IMR-90 (cell line): ENCODE results near the gene ABCG4. TPM values are rescaled to one million over a fixed set of nuclear protein-coding genes. Genes with fewer than 3 reads are reported as not detected.

Source experiments
- ATAC-seq: fragments of 200-7000 bp; cut with Tn5 transposase; 2 replicates; pipeline ENCODE4 v1.9.1; 2020; ENCODE audit warnings: low read depth, mild to moderate bottlenecking, moderate library complexity
- BruUV-seq: library from RNA; stranded (reverse); fragments of 400-500 nt; replicated peaks from 2 replicates; lab custom pipeline; 2021; lab: Mats Ljungman, UMichigan
- CTCF ChIA-PET: fragments of 300-600 bp; formaldehyde crosslinking; extraction: SDS; loops from one replicate; lab custom pipeline; 2021; ENCODE audit warnings: antibody characterized with exemption; lab: Yijun Ruan, JAX
- POLR2A ChIA-PET: fragments of 300-600 bp; sonication (Branson Sonifier 250); formaldehyde crosslinking; loops from one replicate; lab custom pipeline; 2022; ENCODE audit warnings: antibody characterized with exemption; ENCODE audit not compliant: unreplicated experiment; lab: Charles Lee
- DNase-seq: peaks from one replicate; pipeline ENCODE4 v3.0.0; 2013
- H2AFZ ChIP-seq: replicated peaks from 2 replicates; pipeline ENCODE3; 2013; ENCODE audit warnings: low read length, mild to moderate bottlenecking; ENCODE audit not compliant: poor library complexity
- H2AK5ac ChIP-seq: 2 replicates; pipeline ENCODE4 v1.6.1; 2013; ENCODE audit warnings: low read depth, low read length, inconsistent platforms
- H2AK9ac ChIP-seq: replicated peaks from 2 replicates; pipeline ENCODE3; 2013; ENCODE audit warnings: mild to moderate bottlenecking, low read depth, low read length, moderate library complexity; ENCODE audit not compliant: poor library complexity
- H2BK120ac ChIP-seq: 2 replicates; pipeline ENCODE4 v1.6.1; 2013; ENCODE audit warnings: low read depth, low read length, inconsistent platforms
- H2BK15ac ChIP-seq: 3 replicates; pipeline ENCODE4 v1.6.1; 2013; ENCODE audit warnings: low read depth, low read length, inconsistent platforms
- H2BK20ac ChIP-seq: 2 replicates; pipeline ENCODE4 v1.6.1; 2013; ENCODE audit warnings: low read depth, mild to moderate bottlenecking, inconsistent platforms, low read length, moderate library complexity
- H2BK5ac ChIP-seq: 2 replicates; pipeline ENCODE4 v1.6.1; 2013; ENCODE audit warnings: mild to moderate bottlenecking, low read depth, low read length, inconsistent platforms; ENCODE audit not compliant: poor library complexity, severe bottlenecking
- H3K14ac ChIP-seq: replicated peaks from 2 replicates; pipeline ENCODE4 v1.6.1; 2013; ENCODE audit warnings: low read depth, low read length, inconsistent platforms
- H3K18ac ChIP-seq: 2 replicates; pipeline ENCODE4 v1.6.1; 2013; ENCODE audit warnings: low read depth, low read length, control low read depth
- H3K23ac ChIP-seq: 2 replicates; pipeline ENCODE4 v1.6.1; 2013; ENCODE audit warnings: low read depth, low read length, inconsistent platforms
- H3K27ac ChIP-seq: 2 replicates; pipeline ENCODE4 v1.5.1; 2013; ENCODE audit warnings: mild to moderate bottlenecking, control low read depth, low read length; ENCODE audit not compliant: insufficient read depth
- H3K27me3 ChIP-seq: 2 replicates; pipeline ENCODE4 v1.6.1; 2013; ENCODE audit warnings: low read length; ENCODE audit not compliant: control insufficient read depth, insufficient read depth
- H3K36me3 ChIP-seq: 2 replicates; pipeline ENCODE4 v1.6.1; 2013; ENCODE audit warnings: low read length, mixed read lengths; ENCODE audit not compliant: control insufficient read depth, insufficient read depth
- H3K4ac ChIP-seq: 2 replicates; pipeline ENCODE4 v1.6.1; 2013; ENCODE audit warnings: low read depth, low read length, inconsistent platforms
- H3K4me1 ChIP-seq: 2 replicates; pipeline ENCODE4 v1.6.1; 2013; ENCODE audit warnings: low read length, mixed read lengths; ENCODE audit not compliant: control insufficient read depth, insufficient read depth
- H3K4me2 ChIP-seq: 2 replicates; pipeline ENCODE4 v1.6.1; 2013; ENCODE audit warnings: low read depth, mild to moderate bottlenecking, control low read depth, low read length, moderate library complexity
- H3K4me3 ChIP-seq: 2 replicates; pipeline ENCODE4 v1.5.1; 2013; ENCODE audit warnings: low read depth, mild to moderate bottlenecking, control low read depth, low read length, moderate library complexity; ENCODE audit not compliant: insufficient read depth
- H3K56ac ChIP-seq: 2 replicates; pipeline ENCODE4 v1.6.1; 2013; ENCODE audit warnings: low read length, inconsistent platforms; ENCODE audit not compliant: insufficient read depth; ENCODE audit errors: extremely low read depth
- H3K79me1 ChIP-seq, 2 experiments: 2 replicates each; pipeline ENCODE4 v1.6.1; 2013; ENCODE audit warnings: low read length in 2 of 2, inconsistent platforms in 1 of 2, low read depth in 1 of 2
- H3K9ac ChIP-seq: 2 replicates; pipeline ENCODE4 v1.6.1; 2013; ENCODE audit warnings: low read depth, low read length, control low read depth
- H3K9me1 ChIP-seq: 2 replicates; pipeline ENCODE4 v1.6.1; 2013; ENCODE audit warnings: low read length, inconsistent platforms; ENCODE audit not compliant: insufficient read depth
- H3K9me3 ChIP-seq: 2 replicates; pipeline ENCODE4 v1.6.1; 2013; ENCODE audit warnings: low read length; ENCODE audit not compliant: control insufficient read depth, insufficient read depth
- H4K20me1 ChIP-seq: 2 replicates; pipeline ENCODE4 v1.6.1; 2013; ENCODE audit warnings: low read length, inconsistent platforms; ENCODE audit not compliant: insufficient read depth
- H4K5ac ChIP-seq: 2 replicates; pipeline ENCODE4 v1.6.1; 2013; ENCODE audit warnings: mild to moderate bottlenecking, low read depth, low read length, control low read depth
- H4K8ac ChIP-seq, 2 experiments: 2 replicates each; pipeline ENCODE4 v1.6.1; 2013; ENCODE audit warnings: low read depth in 2 of 2, low read length in 2 of 2, control low read depth in 1 of 2, inconsistent platforms in 1 of 2
- H4K91ac ChIP-seq: 2 replicates; pipeline ENCODE4 v1.6.1; 2013; ENCODE audit warnings: low read depth, low read length, inconsistent platforms; ENCODE audit not compliant: insufficient read depth
- CHD1 ChIP-seq: IDR thresholded peaks from 2 replicates; pipeline ENCODE4 v1.6.1; 2012; ENCODE audit warnings: low read depth, low read length, improper control_type of control experiment
- POLR2A ChIP-seq: IDR thresholded peaks from 2 replicates; pipeline ENCODE4 v1.6.1; 2012; ENCODE audit warnings: mild to moderate bottlenecking, low read depth, low read length
- WGBS, 2 experiments: methylation state at CpG; one replicate each; pipeline versions ENCODE4 v1.1.5 to v1.1.7; 2013; ENCODE audit warnings: missing lambda C conversion rate in 2 of 2; ENCODE audit not compliant: insufficient read length in 1 of 2; ENCODE audit errors: extremely low coverage in 2 of 2; 5-methylcytosine and 5-hydroxymethylcytosine counted together
- dilution Hi-C: fragments of 300-500 bp; cut with HindIII; formaldehyde crosslinking; loops from one replicate; pipeline ENCODE4 v1.14.3; 2018; ENCODE audit warnings: low sequenced_read_pairs; ENCODE audit not compliant: unreplicated experiment
- in situ Hi-C: fragments of 300-500 bp; cut with MboI; formaldehyde crosslinking; loops from 3 replicates; pipeline ENCODE4 v1.14.3; 2019; ENCODE audit warnings: low sequenced_read_pairs, inconsistent platforms, mixed read lengths
- intact Hi-C: fragments of 100-400 bp; cut with micrococcal nuclease; formaldehyde crosslinking; loops from 2 replicates; pipeline ENCODE4 v1.10.0; 2022
- polyA plus RNA-seq, 3 experiments: library from polyadenylated mRNA; depleted of rRNA; stranded (reverse); fragments of >200 nt; gene quantifications; 2 replicates each; pipeline ENCODE4 v1.2.3, GENCODE V29; 2012; ENCODE audit warnings: low replicate concordance in 1 of 3
- total RNA-seq: library from RNA; depleted of rRNA; stranded (reverse); fragments of >200 nt; gene quantifications from 2 replicates; pipeline ENCODE4 v1.2.3, GENCODE V29; 2012
- TF ChIP-seq, protein P1 (sequence below): fragments of 150-350 bp; IDR thresholded peaks from 2 replicates; pipeline ENCODE4 v1.6.1; 2017; ENCODE audit warnings: mild to moderate bottlenecking, antibody characterized with exemption, low read length, low read depth

ABCG4 gene
- total and polyA plus RNA-seq, 2 of the 4 experiments (the other 2 are of a cell fraction), result under 0.01 to 0.26 TPM

GRCh38 chr11:119112314-119113020 lies 36.4 kb upstream of the ABCG4 start:
- H3K27ac ChIP-seq, result no peak overlapping the region
- H2BK15ac ChIP-seq, result no peak overlapping the region
- H4K91ac ChIP-seq, result no peak overlapping the region
- TF ChIP-seq, protein P1, sequence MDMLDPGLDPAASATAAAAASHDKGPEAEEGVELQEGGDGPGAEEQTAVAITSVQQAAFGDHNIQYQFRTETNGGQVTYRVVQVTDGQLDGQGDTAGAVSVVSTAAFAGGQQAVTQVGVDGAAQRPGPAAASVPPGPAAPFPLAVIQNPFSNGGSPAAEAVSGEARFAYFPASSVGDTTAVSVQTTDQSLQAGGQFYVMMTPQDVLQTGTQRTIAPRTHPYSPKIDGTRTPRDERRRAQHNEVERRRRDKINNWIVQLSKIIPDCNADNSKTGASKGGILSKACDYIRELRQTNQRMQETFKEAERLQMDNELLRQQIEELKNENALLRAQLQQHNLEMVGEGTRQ, result no peak
- no peak for TF ChIP-seq POLR2A
- TF ChIP-seq CHD1, result no peak
- no peak overlapping the region for H3K23ac ChIP-seq
- peaks cover 14 to 31% of the 10 kb centered on the region in 2 experiments; a peak in 3 of 4 replicates for H3K79me1 ChIP-seq
- no peak overlapping the region for H4K5ac ChIP-seq
- BruUV-seq, result no TSS peak
- ATAC-seq (no peak), DNase-seq (no peak)
- no peaks in the 10 kb centered on the region for H3K9me3 ChIP-seq
- H3K4me1 ChIP-seq, result peaks cover 6% of the 10 kb centered on the region; the same call in 1 of the 2 replicates
- 67% methylated on average over 1 of the region's 12 CpGs; no CpG with 5 or more reads in 1 of the 2 experiments for WGBS, 2 experiments
- intact Hi-C loops, result no loop called here
- no peak overlapping the region for H2BK5ac ChIP-seq
- ChIA-PET POLR2A (no interaction called here), CTCF (no interaction called here)
- H3K9ac ChIP-seq, result no peak overlapping the region
- no peak overlapping the region for H3K4me2 ChIP-seq
- peaks cover 4% of the 10 kb centered on the region; the same call in 1 of the 2 replicates for H4K20me1 ChIP-seq
- H3K9me1 ChIP-seq, result peaks cover 10% of the 10 kb centered on the region
- no peak overlapping the region for H2AK5ac ChIP-seq
- H3K4me3 ChIP-seq, result no peak overlapping the region
- no peak overlapping the region for H3K14ac ChIP-seq
- no peak overlapping the region for H3K18ac ChIP-seq
- H4K8ac ChIP-seq, result no peak overlapping the region
- H3K4ac ChIP-seq, result no peak overlapping the region
- no peak overlapping the region for H2AFZ ChIP-seq
- in situ Hi-C loops, result no loop called here
- peak overlapping the region; percentile 18 for H2AK9ac ChIP-seq
- H2BK120ac ChIP-seq, result no peak overlapping the region
- H2BK20ac ChIP-seq, result no peak overlapping the region
- H3K36me3 ChIP-seq, result peaks cover 36% of the 10 kb centered on the region
- dilution Hi-C loops, result no loop called here
- no peaks in the 10 kb centered on the region for H3K27me3 ChIP-seq
- H3K56ac ChIP-seq, result no peak overlapping the region
